Activated B cell treated with CpG ODN at 0.5 μM for 24 hours (primary cell): Measurements from ENCODE around the gene TRIL. TPM values are rescaled to one million over a fixed set of nuclear protein-coding genes. Genes with fewer than 3 reads are reported as not detected.
A peak's percentile ranks its signal among the peaks of the same experiment; 100 is the strongest.

ENCODE experiments used
- ATAC-seq: fragments of 200-7000 bp; cut with Tn5 transposase; one replicate; pipeline ENCODE4 v1.10.0; 2021; ENCODE audit warnings: low read depth, mild to moderate bottlenecking, moderate library complexity
- CTCF ChIA-PET: fragments of 350-600 bp; sonication (Branson Sonifier 250); formaldehyde crosslinking; loops from one replicate; lab custom pipeline; 2021; ENCODE audit warnings: antibody characterized with exemption; lab: Charles Lee
- POLR2A ChIA-PET: fragments of 350-600 bp; sonication (Branson Sonifier 250); formaldehyde crosslinking; loops from one replicate; lab custom pipeline; 2021; ENCODE audit warnings: antibody characterized with exemption; lab: Charles Lee
- DNase-seq: peaks from one replicate; pipeline ENCODE4 v3.0.0; 2022
- H3K27ac Mint-ChIP-seq: one replicate; pipeline ENCODE4 v1.8.0; 2020; ENCODE audit warnings: mixed read lengths
- H3K27me3 Mint-ChIP-seq: one replicate; pipeline ENCODE4 v1.8.0; 2021; ENCODE audit warnings: mixed read lengths
- H3K36me3 Mint-ChIP-seq: one replicate; pipeline ENCODE4 v1.8.0; 2021; ENCODE audit warnings: low read depth, mixed read lengths
- H3K4me1 Mint-ChIP-seq: one replicate; pipeline ENCODE4 v1.8.0; 2021; ENCODE audit warnings: mixed read lengths
- H3K4me3 Mint-ChIP-seq: one replicate; pipeline ENCODE4 v1.8.0; 2020; ENCODE audit warnings: mild to moderate bottlenecking, mixed read lengths
- H3K9me3 Mint-ChIP-seq: one replicate; pipeline ENCODE4 v1.8.0; 2020; ENCODE audit warnings: mixed read lengths
- CTCF ChIP-seq: fragments of 200-600 bp; IDR thresholded peaks from one replicate; pipeline ENCODE4 v1.8.0; 2022; ENCODE audit warnings: antibody characterized with exemption, mild to moderate bottlenecking
- intact Hi-C: fragments of 100-400 bp; cut with micrococcal nuclease; formaldehyde crosslinking; loops from one replicate; pipeline ENCODE4 v1.15.1; 2024
- total RNA-seq: library from RNA; stranded (reverse); gene quantifications from 2 replicates; pipeline ENCODE4 v1.2.3, GENCODE V29; 2022

The TRIL gene
- total RNA-seq, 1 donor from 2014 or later = not detected

- TF ChIP-seq CTCF = no peak
- no peak overlapping the region for H3K27ac Mint-ChIP-seq
- ChIA-PET POLR2A (no interaction called here), CTCF (interaction anchor here (0.6 to 9.8 kb wide), 24 partner anchors 8 to 999 kb away, joined by 3 to 209 read pairs (median 4); no protein-coding TSS in a partner anchor)
- peaks cover 6% of the 10 kb centered on the region for H3K27me3 Mint-ChIP-seq
- DNase-seq (peak; percentile 37), ATAC-seq (no peak)
- no peaks in the 10 kb centered on the region for H3K9me3 Mint-ChIP-seq
- peaks cover 19% of the 10 kb centered on the region for H3K4me1 Mint-ChIP-seq
- H3K4me3 Mint-ChIP-seq = no peak overlapping the region
- peaks cover 1% of the 10 kb centered on the region for H3K36me3 Mint-ChIP-seq
- intact Hi-C loops = loop anchor here (1.0 to 10.0 kb wide), 10 partner anchors 180 to 1725 kb away; partner anchors contain the start of gene CREB5
These were observed 35.4 kb downstream of the TRIL start for GRCh38 chr7:28922624-28923331.

GRCh38 chr7:28921822-28922221, 36.3 kb downstream of the TRIL start:
- no peaks in the 10 kb centered on the region for H3K9me3 Mint-ChIP-seq
- peaks cover under 1% of the 10 kb centered on the region for H3K36me3 Mint-ChIP-seq
- H3K27ac Mint-ChIP-seq = no peak overlapping the region
- ATAC-seq = peak; percentile 87
- H3K27me3 Mint-ChIP-seq = peaks cover 3% of the 10 kb centered on the region
- intact Hi-C loops = loop anchor here (1.0 to 10.0 kb wide), 10 partner anchors 180 to 1725 kb away; partner anchors contain the start of gene CREB5
- CTCF ChIA-PET = interaction anchor here (0.6 to 9.8 kb wide), 25 partner anchors 9 to 1000 kb away, joined by 3 to 209 read pairs (median 3); no protein-coding TSS in a partner anchor
- peaks cover 12% of the 10 kb centered on the region for H3K4me1 Mint-ChIP-seq
- no peak overlapping the region for H3K4me3 Mint-ChIP-seq
- DNase-seq = no peak
- peak; percentile 83 for TF ChIP-seq CTCF
- POLR2A ChIA-PET = interaction anchor here (0.8 kb wide), 1 partner anchor 676 kb away, joined by 5 read pairs; no protein-coding TSS in a partner anchor

DNA sequence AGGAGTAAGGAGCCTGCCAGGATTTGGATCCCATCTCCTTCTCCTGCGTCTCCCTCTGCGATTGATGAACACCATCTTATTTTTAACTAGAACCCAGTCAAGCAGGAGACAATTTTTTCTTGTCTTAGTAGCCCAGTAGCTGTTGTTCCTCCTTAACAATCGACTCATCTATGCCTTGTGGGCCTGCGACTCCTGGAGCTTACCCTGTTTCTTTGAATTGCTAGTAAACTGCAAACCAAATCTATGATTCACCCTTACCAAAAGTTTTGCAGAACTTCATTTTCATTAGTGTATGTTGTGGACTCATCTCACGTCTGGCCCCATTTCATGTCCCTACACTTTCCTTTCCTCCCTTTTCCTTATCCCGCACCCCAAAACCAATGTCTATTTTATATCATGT, 37.7 kb downstream of the TRIL start:
- H3K9me3 Mint-ChIP-seq = no peaks in the 10 kb centered on the region
- no peak overlapping the region for H3K27ac Mint-ChIP-seq
- H3K36me3 Mint-ChIP-seq = no peaks in the 10 kb centered on the region
- H3K27me3 Mint-ChIP-seq = peaks cover 3% of the 10 kb centered on the region
- DNase-seq = no peak
- no peak for TF ChIP-seq CTCF
- no peak for ATAC-seq
- CTCF ChIA-PET = interaction anchor here (2.1 to 9.8 kb wide), 5 partner anchors 8 to 487 kb away, joined by 6 to 209 read pairs (median 25); no protein-coding TSS in a partner anchor
- POLR2A ChIA-PET = no interaction called here
- H3K4me1 Mint-ChIP-seq = peaks cover 7% of the 10 kb centered on the region
- intact Hi-C loops = loop anchor here (5.0 to 10.0 kb wide), 5 partner anchors 424 to 1723 kb away; partner anchors contain the start of gene CREB5
- H3K4me3 Mint-ChIP-seq = no peak overlapping the region

DNA sequence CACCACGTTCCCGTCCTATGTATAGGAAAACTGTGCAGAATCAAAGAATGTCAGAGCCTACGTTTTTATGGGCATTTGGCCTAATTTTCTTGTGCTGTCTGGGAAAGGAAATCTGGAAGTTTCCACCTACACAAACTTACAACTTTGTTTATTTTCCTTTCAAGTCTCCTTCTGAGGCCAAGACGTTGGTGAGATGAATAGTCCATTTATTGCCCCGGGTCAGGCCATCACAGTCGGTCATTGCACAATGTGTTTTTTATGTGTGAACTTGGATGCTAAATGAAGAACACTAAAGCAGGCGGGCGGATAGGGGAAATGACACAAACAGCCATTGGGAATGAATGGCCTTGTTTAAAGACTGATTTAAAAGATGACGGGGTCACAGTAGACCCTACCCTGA, 38.6 kb downstream of the TRIL start:
- ChIA-PET POLR2A (no interaction called here), CTCF (interaction anchor here (1.5 to 9.8 kb wide), 2 partner anchors 8 to 488 kb away, joined by 6 to 209 read pairs; no protein-coding TSS in a partner anchor)
- Mint-ChIP-seq H3K9me3 (no peaks in the 10 kb centered on the region), H3K4me1 (peaks cover 7% of the 10 kb centered on the region), H3K4me3 (no peak overlapping the region), H3K27me3 (peaks cover 2% of the 10 kb centered on the region), H3K36me3 (no peaks in the 10 kb centered on the region), H3K27ac (no peak overlapping the region)
- intact Hi-C loops = no loop called here
- no peak for ATAC-seq
- TF ChIP-seq CTCF = no peak
- DNase-seq = no peak

DNA sequence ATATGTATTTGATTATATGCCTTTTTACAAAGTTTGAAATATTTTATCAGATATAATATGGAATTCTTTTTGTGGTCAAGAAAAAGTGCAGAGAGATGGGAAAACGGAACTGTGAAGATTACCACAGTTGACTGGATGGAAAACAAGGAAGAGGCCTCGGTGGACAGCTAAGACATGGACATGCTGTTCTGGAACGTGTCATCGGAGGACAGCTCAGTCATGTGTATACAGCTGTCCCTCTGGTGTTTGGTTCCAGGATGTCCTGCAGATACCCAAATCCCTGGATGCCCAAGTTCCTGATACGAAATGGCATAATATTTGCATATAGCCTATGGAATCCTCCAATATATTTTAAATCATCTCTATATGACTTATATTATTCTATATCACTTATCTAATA, 49.4 kb downstream of the TRIL start:
- Mint-ChIP-seq H3K4me3 (no peak overlapping the region), H3K27me3 (peaks cover 24% of the 10 kb centered on the region), H3K27ac (no peak overlapping the region), H3K36me3 (no peaks in the 10 kb centered on the region), H3K9me3 (peaks cover 6% of the 10 kb centered on the region), H3K4me1 (no peaks in the 10 kb centered on the region)
- no peak for TF ChIP-seq CTCF
- ATAC-seq = no peak
- ChIA-PET CTCF (no interaction called here), POLR2A (no interaction called here)
- DNase-seq = no peak
- intact Hi-C loops = no loop called here
